ENCODE data around the gene FKBP5. TPM values are rescaled to one million over a fixed set of nuclear protein-coding genes. Genes with fewer than 3 reads are reported as not detected.
A peak's percentile ranks its signal among the peaks of the same experiment; 100 is the strongest.

Gene FKBP5
- total and polyA plus RNA-seq, 9 of the 15 experiments (the other 6 are each of a cell fraction or from before 2014, with no cell fraction given): 32.7 to 151 (median 75.0) TPM

- TF ChIP-seq ZNF449 (CRISPR knock-in tag; IDR thresholded peaks at IDR 0.05) (no peak), NELFE (IDR thresholded peaks at IDR 0.05; ENCODE audit: insufficient read depth, insufficient read length) (no peak), SFPQ (IDR thresholded peaks at IDR 0.05; ENCODE audit: low read depth, low read length) (no peak), ZNF518B (CRISPR knock-in tag; IDR thresholded peaks at IDR 0.05) (no peak), NKRF (IDR thresholded peaks at IDR 0.05; ENCODE audit: borderline replicate concordance) (peak; percentile 80), FOS (IDR thresholded peaks at IDR 0.05; ENCODE audit: extremely low read depth, insufficient read length) (no peak), ETV1 (tag; conservative IDR thresholded peaks at IDR 0.05; ENCODE audit: low read depth) (no peak), PYGO2 (tag; IDR thresholded peaks at IDR 0.05) (no peak), HDAC2 (IDR thresholded peaks at IDR 0.05) (peak; percentile 67), DACH1 (IDR thresholded peaks at IDR 0.05; ENCODE audit: partially characterized antibody) (no peak), CTCF (IDR thresholded peaks at IDR 0.05 in 2 of 3, conservative IDR thresholded peaks at IDR 0.05 in 1 of 3; ENCODE audit: insufficient read depth in 2 of 3, low read depth in 1 of 3, low read length in 3 of 3) (peak; percentile 19 to 26 (median 23); a peak in 3 of 6 replicates), HMG20B (CRISPR knock-in tag; IDR thresholded peaks at IDR 0.05) (no peak), DEAF1 (CRISPR knock-in tag; IDR thresholded peaks at IDR 0.05) (no peak), MCM3 (IDR thresholded peaks at IDR 0.05) (no peak)
Measured at GRCh38 chr6:35727935-35728682, 39.4 kb upstream of the FKBP5 start (continued).
